ENCODE measurements around the gene SHISA5. TPM values are rescaled to one million over a fixed set of nuclear protein-coding genes. Genes with fewer than 3 reads are reported as not detected.

Gene SHISA5
- total RNA-seq: 103 and 127 TPM in 2 replicates

GRCh38 chr3:48504051-48504946 is at the start of gene SHISA5:
Gene SHISA5, minus strand, starts transcription at chr3:48504174. Its CDS starts 80 bp downstream, at chr3:48504094.

DNA sequence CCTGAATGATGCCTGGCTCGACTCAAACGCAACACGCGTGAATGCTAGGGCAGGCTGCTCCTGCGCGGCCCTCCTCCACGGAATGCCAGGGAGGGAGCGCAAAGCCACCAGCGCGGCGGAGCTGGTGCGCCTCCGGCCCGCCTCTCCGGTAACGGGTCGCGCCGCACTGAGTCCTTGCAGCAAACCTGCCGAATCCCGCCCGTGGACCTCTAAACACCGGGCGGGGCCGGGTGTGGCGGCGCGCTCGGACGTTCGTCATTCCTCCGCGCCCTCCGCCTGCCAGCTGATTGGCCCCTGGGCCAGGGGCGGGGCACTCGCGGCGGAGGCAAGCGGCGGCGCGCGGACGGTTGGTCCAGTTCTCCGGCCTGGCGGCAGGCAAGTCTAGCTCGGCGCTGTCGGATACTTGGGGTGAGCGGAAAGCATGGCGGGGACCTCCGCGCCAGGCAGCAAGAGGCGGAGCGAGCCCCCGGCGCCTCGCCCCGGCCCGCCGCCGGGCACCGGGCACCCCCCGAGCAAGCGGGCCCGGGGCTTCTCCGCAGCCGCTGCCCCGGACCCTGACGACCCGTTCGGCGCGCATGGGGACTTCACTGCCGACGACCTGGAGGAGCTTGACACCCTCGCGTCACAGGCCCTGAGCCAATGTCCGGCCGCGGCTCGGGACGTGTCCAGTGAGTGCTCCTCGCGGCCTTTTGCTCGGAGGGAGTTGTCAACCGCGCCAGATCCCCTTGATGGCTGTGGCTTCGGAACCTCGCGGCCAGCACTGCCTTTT is 57.4 kb downstream of the SHISA5 start, which contains the start of gene ATRIP:
ATRIP (plus strand) TSS at position 313 of the 769 bp plus-strand sequence; CDS start at position 422, 109 bp downstream.

GRCh38 chr3:48439820-48440589 is 64.0 kb downstream of the SHISA5 start, which contains the start of the genes CCDC51 and TMA7:
Gene CCDC51, minus strand, starts transcription at chr3:48440119. Its CDS starts 4,991 bp downstream, at chr3:48435128.
Gene TMA7, plus strand, starts transcription at chr3:48440257. Its CDS starts 40 bp downstream, at chr3:48440297.

GRCh38 chr3:48429960-48430707 is 73.8 kb downstream of the SHISA5 start, which contains the start of gene PLXNB1:
Gene PLXNB1, minus strand, starts transcription at chr3:48430086. Its CDS starts 5,475 bp downstream, at chr3:48424611.

Small RNA genes within 50 kb of the gene (small RNA-seq; reads per million reads assigned to genes)
- not detected for gene MIR6823

Other genes starting within 250 kb of the SHISA5 start
- 21.2 and 24.6 TPM in 2 replicates for gene NME6, start 202.8 kb downstream of the SHISA5 start, total RNA-seq
- gene SPINK8, start 170.5 kb downstream of the SHISA5 start, total RNA-seq: not detected in 2 replicates
- gene FBXW12, start 132.0 kb downstream of the SHISA5 start, total RNA-seq: not detected in 2 replicates
- 23.6 and 26.9 TPM in 2 replicates for gene PLXNB1, start 74.1 kb downstream of the SHISA5 start, total RNA-seq
- 17.8 and 20.6 TPM in 2 replicates for gene CCDC51, start 64.1 kb downstream of the SHISA5 start, total RNA-seq
- gene TMA7, start 63.9 kb downstream of the SHISA5 start, total RNA-seq: 200 and 210 TPM in 2 replicates
- 7.2 TPM in 2 replicates for gene ATRIP, start 57.4 kb downstream of the SHISA5 start, total RNA-seq
- gene PFKFB4, start 52.6 kb upstream of the SHISA5 start, total RNA-seq: 12.5 and 13.3 TPM in 2 replicates
- gene UCN2, start 59.6 kb upstream of the SHISA5 start, total RNA-seq: 0.13 and 0.22 TPM in 2 replicates
- 3.5 and 3.9 TPM in 2 replicates for gene COL7A1, start 91.2 kb upstream of the SHISA5 start, total RNA-seq
- gene UQCRC1, start 105.5 kb upstream of the SHISA5 start, total RNA-seq: 210 and 251 TPM in 2 replicates
- not detected in 2 replicates for gene TMEM89, start 117.6 kb upstream of the SHISA5 start, total RNA-seq
- 20.8 and 27.6 TPM in 2 replicates for gene SLC26A6, start 131.3 kb upstream of the SHISA5 start, total RNA-seq
- 1.3 and 1.4 TPM in 2 replicates for gene CELSR3, start 158.7 kb upstream of the SHISA5 start, total RNA-seq
- 9.7 and 17.1 TPM in 2 replicates for gene NCKIPSD, start 181.7 kb upstream of the SHISA5 start, total RNA-seq
- 41.0 and 47.2 TPM in 2 replicates for gene IP6K2, start 213.0 kb upstream of the SHISA5 start, total RNA-seq

Data from articular chondrocyte of knee joint (primary cell).